Ishikawa (cell line): ENCODE measurements around the gene TRPC6.

Experiments
- CEBPB ChIP-seq: IDR thresholded peaks from 2 replicates; pipeline ENCODE4 v1.6.1; 2012
- CREB1 ChIP-seq: IDR thresholded peaks from 2 replicates; pipeline ENCODE4 v1.6.1; 2012; ENCODE audit warnings: low read depth
- EGR1 ChIP-seq: IDR thresholded peaks from 2 replicates; pipeline ENCODE4 v1.6.1; 2012
- EP300 ChIP-seq: IDR thresholded peaks from 2 replicates; pipeline ENCODE4 v1.6.1; 2012; ENCODE audit warnings: borderline replicate concordance
- FOXM1 ChIP-seq: IDR thresholded peaks from 2 replicates; pipeline ENCODE4 v1.6.1; 2012; ENCODE audit warnings: low read depth, borderline replicate concordance
- NFIC ChIP-seq: IDR thresholded peaks from 2 replicates; pipeline ENCODE4 v1.6.1; 2012
- RAD21 ChIP-seq: IDR thresholded peaks from 2 replicates; pipeline ENCODE4 v1.6.1; 2012; ENCODE audit warnings: low read depth
- TAF1 ChIP-seq: IDR thresholded peaks from 2 replicates; pipeline ENCODE4 v1.6.1; 2012; ENCODE audit warnings: low read depth, mild to moderate bottlenecking
- TCF12 ChIP-seq: IDR thresholded peaks from 2 replicates; pipeline ENCODE4 v1.6.1; 2012; ENCODE audit warnings: low read depth
- TEAD4 ChIP-seq: IDR thresholded peaks from 2 replicates; pipeline ENCODE4 v1.6.1; 2012
- YY1 ChIP-seq: IDR thresholded peaks from 2 replicates; pipeline ENCODE4 v1.6.1; 2012; ENCODE audit warnings: low read depth
- ZBTB7A ChIP-seq: IDR thresholded peaks from 2 replicates; pipeline ENCODE4 v1.6.1; 2012; ENCODE audit warnings: low read depth
- TF ChIP-seq, protein P1 (sequence below): IDR thresholded peaks from 2 replicates; pipeline ENCODE4 v1.6.1; 2012
- TF ChIP-seq, protein P2 (sequence below): IDR thresholded peaks from 2 replicates; pipeline ENCODE4 v1.6.1; 2012
- TF ChIP-seq, protein P3 (sequence below): IDR thresholded peaks from 2 replicates; pipeline ENCODE4 v1.6.1; 2012; ENCODE audit warnings: low read depth, mild to moderate bottlenecking

TRPC6 gene

DNA sequence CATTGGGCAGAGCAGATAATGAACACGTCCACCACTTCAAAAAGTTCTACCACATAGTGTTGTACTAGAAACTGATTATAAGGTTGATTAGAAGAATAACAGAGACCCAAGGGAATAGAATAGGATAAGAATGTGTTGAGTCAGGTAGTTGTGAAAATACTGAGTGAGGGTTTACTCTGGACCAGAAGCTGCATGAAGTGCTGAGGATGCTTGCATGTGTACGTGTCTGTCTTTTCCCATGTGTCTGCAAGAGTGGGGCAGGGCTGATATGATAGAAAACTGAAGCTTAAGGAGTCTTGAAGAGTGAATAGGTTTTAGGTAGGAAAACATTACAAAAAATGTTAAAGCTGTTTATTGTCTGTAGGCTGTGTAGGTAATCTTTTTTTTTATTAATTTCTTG is 20.6 kb downstream of the TRPC6 start:
- no peak for TF ChIP-seq ZBTB7A
- TF ChIP-seq, protein P1, sequence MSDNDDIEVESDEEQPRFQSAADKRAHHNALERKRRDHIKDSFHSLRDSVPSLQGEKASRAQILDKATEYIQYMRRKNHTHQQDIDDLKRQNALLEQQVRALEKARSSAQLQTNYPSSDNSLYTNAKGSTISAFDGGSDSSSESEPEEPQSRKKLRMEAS = no peak

DNA sequence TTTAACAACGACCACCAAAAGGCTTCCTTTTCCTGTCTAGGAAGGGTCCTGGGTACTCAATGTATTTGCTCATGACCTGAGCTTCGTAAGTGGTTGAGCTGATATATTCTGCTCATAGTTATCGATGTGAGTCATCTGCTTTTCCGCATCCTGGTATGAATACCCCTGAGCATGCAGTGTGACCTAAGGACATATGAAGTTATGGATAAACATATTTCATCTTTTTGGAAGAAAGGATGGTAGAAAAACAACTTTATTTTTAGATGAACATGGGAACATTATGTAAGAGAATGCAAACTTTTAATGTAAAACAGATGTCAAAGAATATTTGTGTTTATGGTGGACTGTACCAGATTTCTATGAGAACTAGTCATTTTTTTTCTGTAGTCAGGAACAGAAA is 28.4 kb downstream of the TRPC6 start:
- TF ChIP-seq, protein P1 = no peak
- no peak for TF ChIP-seq YY1

DNA sequence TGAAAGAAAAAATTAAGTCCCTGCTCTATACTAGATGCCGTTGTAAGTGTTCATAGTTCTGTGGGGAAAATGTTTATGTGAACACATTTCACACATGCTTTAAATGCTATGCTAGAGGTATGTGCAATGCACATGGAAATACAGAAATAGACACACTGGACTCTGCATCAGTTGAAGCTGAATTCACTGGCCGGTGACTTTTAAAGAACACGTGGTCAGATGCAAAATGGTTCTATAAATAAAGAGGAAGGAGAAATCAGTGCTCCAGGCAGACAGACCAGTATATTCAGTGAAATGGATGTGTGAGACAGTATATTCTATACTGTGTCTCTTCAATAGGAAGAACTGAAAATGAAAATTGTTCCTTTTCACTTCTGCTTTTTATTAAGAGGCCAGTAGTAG is 29.9 kb downstream of the TRPC6 start:
- TF ChIP-seq, protein P2, sequence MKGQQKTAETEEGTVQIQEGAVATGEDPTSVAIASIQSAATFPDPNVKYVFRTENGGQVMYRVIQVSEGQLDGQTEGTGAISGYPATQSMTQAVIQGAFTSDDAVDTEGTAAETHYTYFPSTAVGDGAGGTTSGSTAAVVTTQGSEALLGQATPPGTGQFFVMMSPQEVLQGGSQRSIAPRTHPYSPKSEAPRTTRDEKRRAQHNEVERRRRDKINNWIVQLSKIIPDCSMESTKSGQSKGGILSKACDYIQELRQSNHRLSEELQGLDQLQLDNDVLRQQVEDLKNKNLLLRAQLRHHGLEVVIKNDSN = no peak
- TF ChIP-seq ZBTB7A = no peak
- no peak for TF ChIP-seq YY1
- TF ChIP-seq, protein P1 = no peak
- no peak for TF ChIP-seq NFIC
- TF ChIP-seq, protein P3, sequence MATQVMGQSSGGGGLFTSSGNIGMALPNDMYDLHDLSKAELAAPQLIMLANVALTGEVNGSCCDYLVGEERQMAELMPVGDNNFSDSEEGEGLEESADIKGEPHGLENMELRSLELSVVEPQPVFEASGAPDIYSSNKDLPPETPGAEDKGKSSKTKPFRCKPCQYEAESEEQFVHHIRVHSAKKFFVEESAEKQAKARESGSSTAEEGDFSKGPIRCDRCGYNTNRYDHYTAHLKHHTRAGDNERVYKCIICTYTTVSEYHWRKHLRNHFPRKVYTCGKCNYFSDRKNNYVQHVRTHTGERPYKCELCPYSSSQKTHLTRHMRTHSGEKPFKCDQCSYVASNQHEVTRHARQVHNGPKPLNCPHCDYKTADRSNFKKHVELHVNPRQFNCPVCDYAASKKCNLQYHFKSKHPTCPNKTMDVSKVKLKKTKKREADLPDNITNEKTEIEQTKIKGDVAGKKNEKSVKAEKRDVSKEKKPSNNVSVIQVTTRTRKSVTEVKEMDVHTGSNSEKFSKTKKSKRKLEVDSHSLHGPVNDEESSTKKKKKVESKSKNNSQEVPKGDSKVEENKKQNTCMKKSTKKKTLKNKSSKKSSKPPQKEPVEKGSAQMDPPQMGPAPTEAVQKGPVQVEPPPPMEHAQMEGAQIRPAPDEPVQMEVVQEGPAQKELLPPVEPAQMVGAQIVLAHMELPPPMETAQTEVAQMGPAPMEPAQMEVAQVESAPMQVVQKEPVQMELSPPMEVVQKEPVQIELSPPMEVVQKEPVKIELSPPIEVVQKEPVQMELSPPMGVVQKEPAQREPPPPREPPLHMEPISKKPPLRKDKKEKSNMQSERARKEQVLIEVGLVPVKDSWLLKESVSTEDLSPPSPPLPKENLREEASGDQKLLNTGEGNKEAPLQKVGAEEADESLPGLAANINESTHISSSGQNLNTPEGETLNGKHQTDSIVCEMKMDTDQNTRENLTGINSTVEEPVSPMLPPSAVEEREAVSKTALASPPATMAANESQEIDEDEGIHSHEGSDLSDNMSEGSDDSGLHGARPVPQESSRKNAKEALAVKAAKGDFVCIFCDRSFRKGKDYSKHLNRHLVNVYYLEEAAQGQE = no peak
- no peak for TF ChIP-seq RAD21
- TF ChIP-seq EGR1 = no peak
- no peak for TF ChIP-seq CREB1
- no peak for TF ChIP-seq TAF1

DNA sequence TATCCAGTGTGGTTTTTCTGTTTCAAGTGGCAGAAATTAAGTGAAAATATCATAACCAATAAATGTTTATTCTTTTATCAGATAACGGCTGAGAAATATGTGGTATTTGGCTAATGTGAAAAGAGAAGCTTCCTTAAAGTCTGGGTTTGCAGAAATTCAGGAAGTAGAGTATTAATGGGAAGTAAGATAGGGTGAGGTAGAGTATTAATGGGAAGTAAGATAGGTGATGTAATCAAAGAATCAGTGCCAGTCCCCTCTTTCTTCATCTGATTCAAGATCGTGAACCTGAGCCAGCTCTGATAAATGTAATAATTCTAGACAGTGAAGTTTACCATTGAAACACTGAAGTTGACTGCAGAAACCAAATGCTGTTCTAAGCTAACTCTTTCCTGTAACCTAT is 30.9 kb downstream of the TRPC6 start:
- no peak for TF ChIP-seq TCF12
- no peak for TF ChIP-seq EGR1
- TF ChIP-seq NFIC = no peak
- TF ChIP-seq ZBTB7A = no peak
- no peak for TF ChIP-seq RAD21
- no peak for TF ChIP-seq TEAD4
- TF ChIP-seq, protein P3 = no peak
- TF ChIP-seq, protein P2 = no peak
- TF ChIP-seq TAF1 = no peak
- TF ChIP-seq, protein P1 = no peak
- TF ChIP-seq EP300 = no peak
- TF ChIP-seq CREB1 = no peak
- no peak for TF ChIP-seq CEBPB
- TF ChIP-seq YY1 = no peak
- no peak for TF ChIP-seq FOXM1

DNA sequence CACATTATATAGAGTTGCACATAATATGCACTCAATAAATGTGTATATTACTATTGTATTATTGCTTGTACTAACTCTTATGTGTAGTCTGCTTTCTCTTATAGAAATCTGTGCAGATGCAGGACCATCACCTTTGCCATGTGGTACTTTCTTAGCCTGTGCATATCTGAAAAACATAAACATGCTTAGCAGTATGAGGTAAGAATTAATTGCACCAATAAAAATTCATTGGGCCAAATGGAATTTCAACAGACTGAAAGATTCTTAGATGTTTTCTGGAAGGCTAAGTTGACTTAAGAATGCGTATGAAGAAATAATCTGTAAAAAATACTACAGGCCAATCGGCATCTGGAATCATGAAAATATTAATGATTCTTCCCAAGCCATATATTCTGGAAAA is 55.3 kb downstream of the TRPC6 start:
- TF ChIP-seq YY1 = no peak
- TF ChIP-seq, protein P3 = no peak
- TF ChIP-seq NFIC = no peak
- no peak for TF ChIP-seq EP300
- no peak for TF ChIP-seq FOXM1
- no peak for TF ChIP-seq CREB1
- TF ChIP-seq RAD21 = no peak
